ENCODE data around the gene ZNF629. TPM values are rescaled to one million over a fixed set of nuclear protein-coding genes. Genes with fewer than 3 reads are reported as not detected.
A peak's percentile ranks its signal among the peaks of the same experiment; 100 is the strongest.

ZNF629 gene
- total RNA-seq, 1 donor from 2014 or later: 13.3 TPM

- H3K9me3 ChIP-seq: no peaks in the 10 kb centered on the region
- DNase-seq: no peak
- intact Hi-C loops (cut with DNase I): no loop called here
These were observed 6.6 kb upstream of the ZNF629 start for GRCh38 chr16:30793508-30794069.

DNA sequence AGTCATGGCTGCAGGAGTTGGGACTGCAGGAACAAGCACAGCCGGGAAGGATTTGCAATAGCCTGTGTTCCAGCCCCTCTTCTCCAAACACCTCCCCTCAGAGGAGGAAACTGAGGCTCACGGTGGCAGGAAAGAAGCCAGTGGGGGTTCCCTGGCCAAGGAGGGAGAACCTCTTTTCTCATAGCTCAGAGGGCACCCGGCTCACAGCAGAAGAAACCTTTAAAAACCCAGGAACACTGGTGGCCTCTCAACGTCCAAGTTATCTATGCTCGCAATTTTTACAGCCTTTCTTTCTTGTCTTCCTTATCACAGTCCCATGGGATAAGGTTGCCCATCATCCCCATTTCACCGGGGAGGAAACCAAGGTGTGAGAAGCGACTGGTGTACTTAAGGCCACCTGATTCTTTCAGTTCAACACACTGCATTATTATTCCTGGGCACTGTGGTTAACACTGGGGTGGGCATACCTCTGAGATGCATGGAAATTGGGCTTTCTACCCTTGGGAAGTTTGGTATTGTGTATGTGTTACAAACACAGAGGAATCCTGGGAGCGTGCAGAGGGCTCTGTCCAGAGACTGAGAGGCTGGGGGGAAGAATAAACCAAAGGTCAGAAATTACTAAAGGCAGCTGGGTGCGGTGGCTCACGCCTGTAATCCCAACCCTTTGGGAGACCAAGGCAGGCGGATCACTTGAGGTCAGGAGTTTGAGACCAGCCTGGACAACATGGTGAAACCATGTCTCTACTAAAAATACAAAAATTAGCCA lies 791 bp upstream of the ZNF629 start:
- no peak for ATAC-seq
- no peaks in the 10 kb centered on the region for H3K9me3 ChIP-seq

More at GRCh38 chr16:30793508-30794069, 6.6 kb upstream of the ZNF629 start:
- Histone ChIP-seq H3K4me3 (no peak overlapping the region), H3K27me3 (no peaks in the 10 kb centered on the region), H3K27ac (no peak overlapping the region), H3K36me3 (no peaks in the 10 kb centered on the region), H3K4me1 (no peaks in the 10 kb centered on the region)
- no peak for ATAC-seq
- TF ChIP-seq, protein P1, sequence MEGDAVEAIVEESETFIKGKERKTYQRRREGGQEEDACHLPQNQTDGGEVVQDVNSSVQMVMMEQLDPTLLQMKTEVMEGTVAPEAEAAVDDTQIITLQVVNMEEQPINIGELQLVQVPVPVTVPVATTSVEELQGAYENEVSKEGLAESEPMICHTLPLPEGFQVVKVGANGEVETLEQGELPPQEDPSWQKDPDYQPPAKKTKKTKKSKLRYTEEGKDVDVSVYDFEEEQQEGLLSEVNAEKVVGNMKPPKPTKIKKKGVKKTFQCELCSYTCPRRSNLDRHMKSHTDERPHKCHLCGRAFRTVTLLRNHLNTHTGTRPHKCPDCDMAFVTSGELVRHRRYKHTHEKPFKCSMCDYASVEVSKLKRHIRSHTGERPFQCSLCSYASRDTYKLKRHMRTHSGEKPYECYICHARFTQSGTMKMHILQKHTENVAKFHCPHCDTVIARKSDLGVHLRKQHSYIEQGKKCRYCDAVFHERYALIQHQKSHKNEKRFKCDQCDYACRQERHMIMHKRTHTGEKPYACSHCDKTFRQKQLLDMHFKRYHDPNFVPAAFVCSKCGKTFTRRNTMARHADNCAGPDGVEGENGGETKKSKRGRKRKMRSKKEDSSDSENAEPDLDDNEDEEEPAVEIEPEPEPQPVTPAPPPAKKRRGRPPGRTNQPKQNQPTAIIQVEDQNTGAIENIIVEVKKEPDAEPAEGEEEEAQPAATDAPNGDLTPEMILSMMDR (IDR thresholded peaks at IDR 0.05): no peak

GRCh38 chr16:30786115-30786935 lies 680 bp downstream of the ZNF629 start:
- H3K9me3 ChIP-seq: no peaks in the 10 kb centered on the region
- H3K36me3 ChIP-seq: peaks cover 17% of the 10 kb centered on the region
- peak overlapping the region; percentile 92 for H3K4me3 ChIP-seq
- H3K27ac ChIP-seq: peak overlapping the region; percentile 92
- no peaks in the 10 kb centered on the region for H3K27me3 ChIP-seq
- ATAC-seq: peak; percentile 76
- TF ChIP-seq, protein P1 (IDR thresholded peaks at IDR 0.05): no peak
- intact Hi-C loops (cut with DNase I): no loop called here
- peak; percentile 76 for DNase-seq
- peaks cover 8% of the 10 kb centered on the region for H3K4me1 ChIP-seq

More for the DNA sequence above, 791 bp upstream of the ZNF629 start:
- H3K27ac ChIP-seq: peak overlapping the region; percentile 92
- no peaks in the 10 kb centered on the region for H3K27me3 ChIP-seq
- intact Hi-C loops (cut with DNase I): no loop called here
- H3K4me1 ChIP-seq: peaks cover 8% of the 10 kb centered on the region
- peaks cover 4% of the 10 kb centered on the region for H3K36me3 ChIP-seq
- TF ChIP-seq, protein P1 (IDR thresholded peaks at IDR 0.05): no peak
- DNase-seq: no peak
- peak overlapping the region; percentile 92 for H3K4me3 ChIP-seq

- TF ChIP-seq, protein P1 (IDR thresholded peaks at IDR 0.05): no peak
These were observed 1.6 kb downstream of the ZNF629 start for GRCh38 chr16:30785126-30786106.

DNA sequence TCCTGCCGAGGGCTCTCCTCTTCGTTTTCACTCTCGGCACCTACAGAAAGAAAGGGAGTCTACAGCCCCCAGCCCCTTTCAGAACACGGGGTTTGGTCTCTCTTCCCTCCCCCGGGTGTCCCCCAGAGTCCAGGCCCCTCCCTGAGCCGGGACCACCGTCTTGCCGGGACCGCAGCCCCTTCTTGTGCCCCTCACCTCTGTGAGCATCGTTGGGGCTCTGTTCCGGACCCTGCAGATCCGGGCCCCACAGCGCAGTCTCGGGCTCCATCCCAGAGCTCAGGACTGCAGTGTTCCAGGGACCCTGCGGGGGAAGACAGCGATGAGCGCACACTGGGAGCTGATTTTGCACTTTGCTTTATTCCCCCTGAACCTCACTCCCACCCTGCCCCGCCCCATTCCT lies 2.8 kb downstream of the ZNF629 start:
- Histone ChIP-seq H3K9me3 (no peaks in the 10 kb centered on the region), H3K27ac (no peak overlapping the region), H3K4me1 (peaks cover 8% of the 10 kb centered on the region), H3K36me3 (peaks cover 17% of the 10 kb centered on the region), H3K27me3 (no peaks in the 10 kb centered on the region), H3K4me3 (no peak overlapping the region)
- ATAC-seq (no peak), DNase-seq (no peak)
- TF ChIP-seq, protein P1 (IDR thresholded peaks at IDR 0.05): no peak
- intact Hi-C loops (cut with DNase I): no loop called here

More at GRCh38 chr16:30785126-30786106, 1.6 kb downstream of the ZNF629 start:
- Histone ChIP-seq H3K4me3 (peak overlapping the region; percentile 92), H3K27me3 (no peaks in the 10 kb centered on the region), H3K4me1 (peaks cover 8% of the 10 kb centered on the region), H3K36me3 (peaks cover 17% of the 10 kb centered on the region), H3K27ac (no peak overlapping the region), H3K9me3 (no peaks in the 10 kb centered on the region)
- no peak for ATAC-seq
- no peak for DNase-seq
- intact Hi-C loops (cut with DNase I): no loop called here
